K562 (cell line): ENCODE data around the gene PNPLA2. TPM values are rescaled to one million over a fixed set of nuclear protein-coding genes. Genes with fewer than 3 reads are reported as not detected.

ENCODE experiments used
- ARID3A ChIP-seq: IDR thresholded peaks from 2 replicates; pipeline ENCODE4 v1.6.1; 2012; ENCODE audit warnings: low read depth, low read length, improper control_type of control experiment, borderline replicate concordance
- ARID4B ChIP-seq: sonication (generic); formaldehyde crosslinking; IDR thresholded peaks from 2 replicates; pipeline ENCODE4 v1.8.0; 2022; ENCODE audit warnings: mild to moderate bottlenecking, missing genetic modification reagents
- CXXC5 ChIP-seq: fragments of 250-450 bp; sonication (Bioruptor Pico); IDR thresholded peaks from 2 replicates; pipeline ENCODE4 v1.8.0; 2022; ENCODE audit warnings: inconsistent platforms, mild to moderate bottlenecking, moderate library complexity
- MAZ ChIP-seq, 2 experiments: fragments of 450-650 bp in 1 of 2; sonication (generic) in 1 of 2; formaldehyde crosslinking; IDR thresholded peaks in 1 of 2; conservative IDR thresholded peaks in 1 of 2; 2 replicates each; pipeline versions ENCODE4 v1.4.0 to v1.5.0; 2020; ENCODE audit warnings: mild to moderate bottlenecking in 1 of 2, missing genetic modification reagents in 1 of 2
- MCM2 ChIP-seq: fragments of 450-650 bp; IDR thresholded peaks from 2 replicates; pipeline ENCODE4 v1.6.1; 2017; ENCODE audit warnings: low read depth, mild to moderate bottlenecking
- MYC ChIP-seq, 2 experiments: fragments of 250-450 bp in 1 of 2; sonication (Bioruptor Pico) in 1 of 2; IDR thresholded peaks; 2 replicates each; pipeline versions ENCODE4 v1.5.1 to v1.6.1; 2012 to 2021; ENCODE audit warnings: low read depth in 2 of 2, borderline replicate concordance in 1 of 2, improper control_type of control experiment in 1 of 2, low read length in 1 of 2, mild to moderate bottlenecking in 1 of 2, moderate library complexity in 1 of 2
- NBN ChIP-seq: fragments of 450-650 bp; IDR thresholded peaks from 2 replicates; pipeline ENCODE4 v1.6.1; 2016; ENCODE audit warnings: low read depth, mild to moderate bottlenecking
- POLR2AphosphoS2 ChIP-seq: IDR thresholded peaks from 2 replicates; pipeline ENCODE4 v1.6.1; 2012; ENCODE audit warnings: low read length, improper control_type of control experiment
- POLR3A ChIP-seq: IDR thresholded peaks from 2 replicates; pipeline ENCODE4 v1.6.1; 2011; ENCODE audit warnings: borderline replicate concordance, mild to moderate bottlenecking, moderate library complexity; ENCODE audit not compliant: insufficient read length, insufficient read depth; ENCODE audit errors: extremely low read depth
- TFAP4 ChIP-seq: sonication (generic); formaldehyde crosslinking; IDR thresholded peaks from 2 replicates; pipeline ENCODE4 v1.8.0; 2022; ENCODE audit warnings: missing genetic modification reagents, mild to moderate bottlenecking, moderate library complexity, borderline replicate concordance
- YY1 ChIP-seq, 3 experiments: IDR thresholded peaks; 2 replicates each; pipeline ENCODE4 v1.6.1; 2011; ENCODE audit warnings: low read length in 2 of 3, mild to moderate bottlenecking in 2 of 3, moderate library complexity in 2 of 3, borderline replicate concordance in 1 of 3, control low read depth in 1 of 3, low read depth in 1 of 3; ENCODE audit not compliant: insufficient read depth in 3 of 3, insufficient replicate concordance in 2 of 3, control insufficient read depth in 1 of 3, insufficient read length in 1 of 3; ENCODE audit errors: extremely low read depth in 1 of 3
- ZNF23 ChIP-seq: fragments of 250-450 bp; sonication (Bioruptor Pico); IDR thresholded peaks from 2 replicates; pipeline ENCODE4 v1.4.0; 2020; ENCODE audit warnings: mild to moderate bottlenecking
- ZNF592 ChIP-seq: fragments of 450-650 bp; IDR thresholded peaks from 2 replicates; pipeline ENCODE4 v1.6.1; 2017; ENCODE audit warnings: antibody characterized with exemption, mild to moderate bottlenecking
- polyA plus RNA-seq, 8 experiments: library from polyadenylated mRNA; depleted of rRNA in 4 of 8; stranded (reverse) in 5 of 8; unstranded in 3 of 8; fragments of >200 nt; fragmentation: Nextera tagmentation in 2 of 8; fragmentation: Illumina TruSeq in 1 of 8; extraction: Ambion mirVana in 2 of 8; extraction: Trizol in 1 of 8; gene quantifications; 2 replicates each; pipeline versions ENCODE4 v1.2.1 to v1.2.3, GENCODE V29; 2011 to 2014; ENCODE audit warnings: inconsistent platforms in 1 of 8, missing spikeins in 1 of 8
- total RNA-seq, 7 experiments: library from RNA; depleted of rRNA in 6 of 7; stranded (reverse); fragments of >200 nt in 6 of 7; fragmentation: Illumina TruSeq in 2 of 7; extraction: Trizol in 2 of 7; gene quantifications; 2 replicates each; pipeline versions ENCODE4 v1.2.1 to v1.2.3, GENCODE V29; 2011 to 2021; ENCODE audit warnings: low replicate concordance in 1 of 7

PNPLA2 gene
- total and polyA plus RNA-seq, 9 of the 15 experiments (the other 6 are each of a cell fraction or from before 2014, with no cell fraction given), result 0.39 to 87.1 (median 8.4) TPM

- TF ChIP-seq YY1 (IDR thresholded peaks at IDR 0.05; ENCODE audit: borderline replicate concordance in 1 of 3, control insufficient read depth in 1 of 3, extremely low read depth in 1 of 3, insufficient read depth in 3 of 3, insufficient read length in 1 of 3, insufficient replicate concordance in 2 of 3, low read depth in 1 of 3, low read length in 2 of 3), result no peak
- peak; percentile 8; the same call in 1 of the 2 replicates for TF ChIP-seq ZNF592
- no peak for TF ChIP-seq ARID3A
- TF ChIP-seq MAZ (CRISPR knock-in tag; conservative IDR thresholded peaks at IDR 0.05 in 1 of 2, IDR thresholded peaks at IDR 0.05 in 1 of 2), result peak; percentile 74 to 76
- TF ChIP-seq POLR3A, result no peak
- peak; percentile 5; the same call in 1 of the 2 replicates for TF ChIP-seq TFAP4 (CRISPR knock-in tag)
- TF ChIP-seq ZNF23, result no peak
- TF ChIP-seq POLR2AphosphoS2, result no peak
- TF ChIP-seq MCM2, result no peak
- peak; percentile 8; the same call in 1 of the 2 replicates for TF ChIP-seq CXXC5 (CRISPR knock-in tag)
- TF ChIP-seq NBN, result no peak
- peak; percentile 25; the same call in 1 of the 2 replicates for TF ChIP-seq ARID4B (CRISPR knock-in tag)
- TF ChIP-seq MYC (IDR thresholded peaks at IDR 0.05; ENCODE audit: low read depth, low read length), result 0 out of 2 replicates have a peak, but pooled peaks have one; percentile 31
- TF ChIP-seq MYC (CRISPR knock-in tag; IDR thresholded peaks at IDR 0.05; ENCODE audit: borderline replicate concordance, low read depth), result no peak
These were observed 13.9 kb downstream of the PNPLA2 start, which contains the start of gene CD151 (continued) for GRCh38 chr11:832529-833113.
